Measurements from ENCODE around the gene CDH23.

Gene CDH23

DNA sequence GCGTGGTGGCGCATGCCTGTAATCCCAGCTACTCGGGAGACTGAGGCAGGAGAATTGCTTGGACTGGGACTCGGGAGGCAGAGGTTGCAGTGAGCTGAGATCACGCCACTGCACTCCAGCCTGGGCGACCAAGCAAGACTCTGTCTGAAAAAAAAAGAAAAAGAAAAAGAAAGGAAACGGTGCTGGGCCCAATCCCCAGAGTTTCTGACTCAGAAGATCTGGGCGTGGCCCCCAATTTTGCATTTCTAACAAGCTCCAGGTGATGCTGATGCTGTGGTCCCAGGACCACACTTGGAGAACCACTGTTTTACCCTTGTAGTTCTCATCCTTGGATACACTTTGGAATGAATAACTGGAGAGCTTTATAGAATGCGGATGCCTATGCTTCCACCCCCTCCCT lies 243.9 kb downstream of the CDH23 start:
- Histone ChIP-seq H3K9me3 (no peaks in the 10 kb centered on the region), H3K27me3 (no peaks in the 10 kb centered on the region), H3K4me1 (ENCODE audit: control insufficient read depth in 1 of 2, insufficient read depth in 1 of 2, low read depth in 1 of 2, low read length in 1 of 2) (peaks cover 40 to 48% of the 10 kb centered on the region in 2 experiments), H3K4me3 (ENCODE audit: low read depth in 1 of 2, low read length in 1 of 2) (no peak overlapping the region), H3K36me3 (no peaks in the 10 kb centered on the region), H3K27ac (no peak overlapping the region)
- no peak for TF ChIP-seq CTCF (IDR thresholded peaks at IDR 0.05)

DNA sequence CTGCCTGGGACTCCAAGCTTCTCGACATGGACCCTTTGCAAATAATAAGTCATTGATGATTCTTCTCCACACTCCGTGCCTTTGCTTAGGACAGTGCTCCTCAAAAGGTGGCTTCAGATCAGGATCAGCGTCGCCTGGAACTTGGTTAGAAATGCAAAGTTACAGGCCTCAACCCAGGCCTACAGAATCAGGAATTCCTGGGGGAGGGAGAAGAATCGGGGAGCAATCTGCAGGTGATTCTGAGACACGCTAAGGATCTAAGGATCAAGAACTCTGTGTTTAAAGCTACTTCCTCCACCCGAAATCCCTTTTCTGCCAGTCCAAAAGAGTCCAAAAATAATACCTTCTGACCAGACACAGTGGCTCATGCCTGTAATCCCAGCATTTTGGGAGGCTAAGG lies 244.7 kb downstream of the CDH23 start:
- H3K36me3 ChIP-seq = no peaks in the 10 kb centered on the region
- no peaks in the 10 kb centered on the region for H3K27me3 ChIP-seq
- H3K4me3 ChIP-seq (ENCODE audit: low read depth in 1 of 2, low read length in 1 of 2) = no peak overlapping the region
- H3K9me3 ChIP-seq = no peaks in the 10 kb centered on the region
- TF ChIP-seq CTCF (IDR thresholded peaks at IDR 0.05) = no peak
- H3K4me1 ChIP-seq (ENCODE audit: control insufficient read depth in 1 of 2, insufficient read depth in 1 of 2, low read depth in 1 of 2, low read length in 1 of 2) = peaks cover 32 to 39% of the 10 kb centered on the region in 2 experiments
- peak overlapping the region; percentile 25 for H3K27ac ChIP-seq

DNA sequence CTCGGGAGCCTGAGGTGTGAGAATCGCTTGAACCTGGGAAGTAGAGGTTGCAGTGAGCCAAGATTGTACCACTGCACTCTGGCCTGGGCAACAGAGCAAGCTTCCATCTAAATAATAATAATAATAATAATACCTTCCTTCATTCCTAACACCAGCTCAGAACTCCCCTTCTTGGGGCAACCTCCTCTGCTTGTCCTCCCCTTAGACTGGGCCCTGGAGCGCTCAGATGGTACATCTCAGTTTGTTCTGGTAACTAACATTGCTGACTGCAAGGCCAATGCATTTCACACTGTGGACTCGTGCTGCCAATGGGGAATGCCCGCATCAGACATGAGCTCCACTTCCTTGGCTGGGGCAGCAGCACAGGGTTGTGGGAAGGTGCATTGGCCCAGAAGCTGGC lies 245.3 kb downstream of the CDH23 start:
- no peaks in the 10 kb centered on the region for H3K36me3 ChIP-seq
- H3K9me3 ChIP-seq = no peaks in the 10 kb centered on the region
- H3K27me3 ChIP-seq = no peaks in the 10 kb centered on the region
- TF ChIP-seq CTCF (IDR thresholded peaks at IDR 0.05) = no peak
- H3K4me3 ChIP-seq (ENCODE audit: low read depth in 1 of 2, low read length in 1 of 2) = no peak overlapping the region
- H3K27ac ChIP-seq = no peak overlapping the region
- peaks cover 27 to 34% of the 10 kb centered on the region in 2 experiments for H3K4me1 ChIP-seq (ENCODE audit: control insufficient read depth in 1 of 2, insufficient read depth in 1 of 2, low read depth in 1 of 2, low read length in 1 of 2)

DNA sequence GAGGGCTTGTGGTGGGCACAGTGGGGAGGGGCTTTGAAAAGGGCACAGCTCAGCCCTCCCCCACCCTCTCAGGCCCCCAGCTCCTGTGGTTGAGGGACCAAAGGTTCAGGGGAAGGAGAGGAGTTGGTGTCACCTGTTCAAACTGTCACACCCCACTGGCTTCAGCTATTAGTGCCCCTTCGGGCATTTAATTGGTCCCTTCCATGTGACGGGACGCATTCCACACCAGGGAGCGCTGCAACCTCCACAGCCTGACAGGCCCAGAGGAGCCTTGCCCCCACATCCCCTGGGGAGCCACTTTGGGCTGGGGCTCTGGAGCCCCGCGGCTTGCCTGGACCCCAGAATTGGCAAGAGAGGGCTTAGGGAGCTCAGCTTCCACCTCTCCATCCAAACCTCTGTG lies 247.2 kb downstream of the CDH23 start:
- TF ChIP-seq CTCF (IDR thresholded peaks at IDR 0.05) = no peak
- Histone ChIP-seq H3K36me3 (no peaks in the 10 kb centered on the region), H3K4me3 (ENCODE audit: low read depth in 1 of 2, low read length in 1 of 2) (no peak overlapping the region), H3K27me3 (no peaks in the 10 kb centered on the region), H3K4me1 (ENCODE audit: control insufficient read depth in 1 of 2, insufficient read depth in 1 of 2, low read depth in 1 of 2, low read length in 1 of 2) (peaks cover 7 to 15% of the 10 kb centered on the region in 2 experiments), H3K9me3 (no peaks in the 10 kb centered on the region), H3K27ac (no peak overlapping the region)

- Histone ChIP-seq H3K27me3 (no peaks in the 10 kb centered on the region), H3K9me3 (no peaks in the 10 kb centered on the region), H3K27ac (peak overlapping the region; percentile 18), H3K4me1 (ENCODE audit: control insufficient read depth in 1 of 2, insufficient read depth in 1 of 2, low read depth in 1 of 2, low read length in 1 of 2) (peaks cover 1 to 8% of the 10 kb centered on the region in 2 experiments), H3K36me3 (no peaks in the 10 kb centered on the region), H3K4me3 (ENCODE audit: low read depth in 1 of 2, low read length in 1 of 2) (no peak overlapping the region)
- TF ChIP-seq CTCF (IDR thresholded peaks at IDR 0.05) = no peak
Measured at GRCh38 chr10:71644307-71645180, 247.8 kb downstream of the CDH23 start.

Measured in neutrophil (primary cell).